GM11168 (cell line): ENCODE results near the gene NRBF2.
"Not testable (repeated sequence)": the region's sequence is repeated elsewhere in the genome, so short reads cannot be mapped to it uniquely, and the experiment has no call there.

Source experiments
- in situ Hi-C: fragments of 300-500 bp; cut with MboI; formaldehyde crosslinking; loops from one replicate; pipeline ENCODE4 v1.12.0; 2022; ENCODE audit warnings: low sequenced_read_pairs; ENCODE audit not compliant: unreplicated experiment

Gene NRBF2

GRCh38 chr10:63133056-63133820 is at the start of gene NRBF2:
Gene NRBF2 (plus strand): TSS chr10:63133328. CDS start chr10:63133471, 143 bp downstream.
- in situ Hi-C loops, result no loop called here

DNA sequence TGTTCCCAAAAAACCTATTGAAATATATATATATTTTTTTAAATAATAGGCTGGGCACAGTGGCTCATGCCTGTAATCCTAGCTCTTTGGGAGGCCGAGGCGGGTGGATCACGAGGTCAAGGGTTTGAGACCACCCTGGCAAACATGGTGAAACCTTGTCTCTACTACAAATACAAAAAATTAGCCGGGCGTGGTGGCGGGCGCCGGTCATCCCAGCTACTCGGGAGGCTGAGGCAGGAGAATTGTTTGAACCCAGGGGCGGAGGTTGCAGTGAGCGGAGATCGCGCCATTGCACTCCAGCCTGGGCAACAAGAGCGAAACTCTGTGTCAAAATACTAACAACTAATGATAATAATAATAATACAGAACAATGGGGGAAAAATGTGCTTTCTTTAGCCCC is 49.7 kb upstream of the NRBF2 start:
- in situ Hi-C loops, result loop anchor here (25.0 kb wide), 1 partner anchor 646 kb away; no protein-coding TSS in a partner anchor

- in situ Hi-C loops, result loop anchor here (25.0 kb wide), 1 partner anchor 647 kb away; no protein-coding TSS in a partner anchor
Observed at GRCh38 chr10:63083904-63084689, 49.0 kb upstream of the NRBF2 start.

DNA sequence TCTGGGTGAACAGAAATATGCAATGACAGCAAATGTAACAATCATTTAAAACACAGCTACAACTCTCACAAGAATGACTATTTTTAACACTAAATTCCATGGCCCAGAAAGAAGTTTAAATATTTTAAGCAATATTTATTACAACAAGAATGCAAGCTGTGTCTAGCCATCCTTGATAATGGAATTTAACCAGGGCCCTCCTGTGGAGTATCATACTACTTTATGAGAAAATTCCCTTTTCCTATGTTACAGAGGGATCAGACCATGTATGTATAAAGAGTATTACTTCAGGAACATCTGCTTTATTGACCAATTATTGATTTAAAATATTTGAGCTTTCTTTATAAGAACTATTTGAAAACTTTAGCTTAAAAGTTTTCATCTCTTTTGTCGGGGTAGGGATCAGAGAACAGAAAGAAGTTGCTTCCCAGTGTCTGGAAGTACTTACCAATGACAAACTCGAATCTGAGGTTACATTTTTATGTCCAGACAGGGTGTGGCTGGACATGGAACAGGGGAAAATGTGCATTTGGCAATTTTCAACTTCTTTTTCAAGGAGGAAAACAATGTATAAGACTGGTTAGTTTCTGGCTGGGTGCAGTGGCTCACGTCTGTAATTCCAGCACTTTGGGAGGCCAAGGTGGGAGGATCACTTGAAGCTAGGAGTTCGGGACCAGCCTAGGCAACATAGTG is 48.3 kb upstream of the NRBF2 start:
- in situ Hi-C loops, result loop anchor here (25.0 kb wide), 1 partner anchor 648 kb away; no protein-coding TSS in a partner anchor

DNA sequence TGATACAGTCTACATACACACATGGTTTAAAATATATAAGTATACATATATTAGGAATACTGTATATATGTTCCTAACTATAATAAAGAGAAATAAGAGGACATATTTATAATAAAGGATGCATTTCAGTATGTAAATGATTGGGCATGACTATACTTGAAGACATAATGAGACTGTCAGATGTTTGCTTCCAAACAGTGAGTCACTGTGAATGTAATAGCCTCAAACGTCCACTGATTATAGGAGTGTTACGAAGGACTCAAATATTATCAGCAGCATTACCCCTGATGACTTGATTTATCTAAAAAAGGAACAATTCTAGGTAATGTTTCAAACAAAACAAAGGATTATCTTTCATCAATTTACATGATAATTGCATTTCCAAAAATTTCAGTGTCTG is 39.9 kb upstream of the NRBF2 start:
- in situ Hi-C loops, result loop anchor here (25.0 kb wide), 1 partner anchor 656 kb away; no protein-coding TSS in a partner anchor

GRCh38 chr10:63094405-63094804 is 38.7 kb upstream of the NRBF2 start:
- in situ Hi-C loops, result loop anchor here (25.0 kb wide), 1 partner anchor 657 kb away; no protein-coding TSS in a partner anchor

DNA sequence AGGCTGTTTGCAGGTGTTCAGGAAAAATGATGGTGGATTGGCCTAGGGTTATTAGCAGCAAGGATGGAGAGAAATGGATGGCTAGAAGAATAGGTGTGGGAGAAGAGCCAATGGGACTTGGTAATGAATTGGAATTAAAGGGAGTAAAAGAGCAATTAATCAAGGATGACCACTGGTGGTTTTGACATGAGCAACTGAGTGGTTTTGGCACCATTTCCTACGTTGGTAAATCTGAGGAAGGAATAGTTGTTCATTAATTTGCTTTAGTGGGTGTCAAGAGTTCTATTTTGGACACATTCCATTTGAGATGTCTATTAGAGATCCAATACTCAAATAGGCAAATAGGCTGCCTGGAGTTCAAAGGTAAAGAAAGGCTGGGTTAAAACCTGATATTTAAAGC is 38.2 kb upstream of the NRBF2 start:
- in situ Hi-C loops, result loop anchor here (25.0 kb wide), 1 partner anchor 658 kb away; no protein-coding TSS in a partner anchor

DNA sequence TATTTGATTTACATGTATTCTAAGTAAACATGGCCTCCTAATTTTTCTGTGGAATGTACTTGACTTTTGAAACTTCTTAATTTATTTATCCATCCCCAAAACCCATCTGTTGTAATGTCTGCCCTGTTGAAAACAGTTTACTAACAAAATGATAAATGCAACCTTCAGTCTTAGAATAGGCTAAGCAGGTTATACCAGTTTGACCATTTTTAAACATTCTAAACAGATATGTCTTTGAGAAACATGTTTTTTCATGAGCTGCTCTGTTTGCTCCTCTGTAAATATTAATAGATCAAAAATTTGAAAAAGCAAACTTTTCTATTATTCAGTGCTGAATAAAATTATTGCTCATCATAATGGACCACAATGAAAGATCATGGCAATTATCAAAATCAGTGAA is 33.4 kb upstream of the NRBF2 start:
- in situ Hi-C loops, result loop anchor here (25.0 kb wide), 1 partner anchor 662 kb away; no protein-coding TSS in a partner anchor

- in situ Hi-C loops, result not testable (repeated sequence)
Observed at GRCh38 chr10:63101091-63101490, 32.0 kb upstream of the NRBF2 start.

DNA sequence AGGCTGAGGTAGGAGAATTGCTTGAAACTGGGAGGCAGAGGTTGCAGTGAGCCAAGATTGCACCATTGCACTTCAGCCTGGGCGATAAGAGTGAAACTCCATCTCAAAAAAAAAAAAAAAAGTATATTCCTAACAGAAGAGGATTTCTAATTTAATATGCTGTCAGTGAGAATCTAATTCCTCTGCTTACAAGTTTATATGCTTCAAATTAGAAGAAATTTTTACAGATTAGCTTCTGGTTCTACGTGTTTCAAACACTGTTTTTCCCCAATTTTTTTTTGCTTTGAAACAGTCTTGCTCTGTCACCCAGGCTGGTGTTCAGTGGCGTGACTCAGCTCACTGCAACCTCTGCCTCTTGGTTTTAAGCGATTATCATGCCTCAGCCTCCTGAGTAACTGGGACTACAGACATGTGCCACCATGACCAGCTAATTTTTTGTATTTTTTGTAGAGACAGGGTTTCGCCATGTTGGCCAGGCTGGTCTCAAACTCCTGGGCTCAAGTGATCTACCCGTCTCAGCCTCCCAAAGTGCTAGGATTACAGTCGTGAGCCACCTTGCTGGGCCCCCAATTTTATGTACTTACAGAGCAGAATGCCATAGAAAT is 30.7 kb upstream of the NRBF2 start:
- in situ Hi-C loops, result not testable (repeated sequence)

DNA sequence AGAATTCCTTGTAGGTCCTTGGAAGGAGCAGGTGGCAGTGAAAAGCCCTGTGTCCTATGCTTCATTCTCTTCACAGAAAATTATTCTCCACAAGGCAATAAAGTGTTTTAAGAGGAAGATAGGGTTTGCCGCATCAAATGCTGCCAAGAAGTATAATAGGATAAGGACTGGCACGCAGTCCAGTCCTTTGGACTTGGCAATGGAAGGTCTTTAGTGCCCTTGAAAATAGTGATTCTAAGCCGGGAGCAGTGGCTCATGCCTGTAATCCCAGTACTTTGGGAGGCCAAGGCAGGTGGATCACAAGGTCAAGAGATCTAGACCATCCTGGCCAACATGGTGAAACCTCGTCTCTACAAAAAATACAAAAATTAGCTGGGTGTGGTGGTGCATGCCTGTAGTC is 29.9 kb upstream of the NRBF2 start:
- in situ Hi-C loops, result not testable (repeated sequence)

DNA sequence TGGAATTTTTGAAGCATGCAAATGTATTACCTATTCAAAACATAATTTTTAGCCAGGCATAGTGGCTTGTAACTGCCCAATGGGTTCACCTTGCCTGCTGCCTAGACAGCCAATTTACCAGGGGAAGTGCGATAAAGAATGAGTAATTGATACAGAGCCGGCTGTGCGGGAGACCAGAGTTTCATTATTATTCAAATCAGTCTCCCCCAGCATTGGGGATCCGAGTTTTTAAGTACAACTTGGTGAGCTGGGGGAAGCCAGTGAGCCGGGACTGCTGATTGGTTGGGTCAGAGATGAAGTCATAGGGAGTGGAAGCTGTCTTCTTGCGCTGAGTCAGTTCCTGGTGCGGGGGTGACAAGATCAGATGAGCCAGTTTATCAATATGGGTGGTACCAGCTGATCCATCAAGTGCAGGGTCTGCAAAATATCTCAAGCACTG is 29.1 kb upstream of the NRBF2 start:
- in situ Hi-C loops, result no loop called here

GRCh38 chr10:63105225-63106110 is 27.7 kb upstream of the NRBF2 start:
- in situ Hi-C loops, result no loop called here

GRCh38 chr10:63106111-63106755 is 26.9 kb upstream of the NRBF2 start:
- in situ Hi-C loops, result no loop called here

- in situ Hi-C loops, result no loop called here
Observed at GRCh38 chr10:63107943-63108437, 25.1 kb upstream of the NRBF2 start.

- in situ Hi-C loops, result no loop called here
Observed at GRCh38 chr10:63110940-63111339, 22.2 kb upstream of the NRBF2 start.

DNA sequence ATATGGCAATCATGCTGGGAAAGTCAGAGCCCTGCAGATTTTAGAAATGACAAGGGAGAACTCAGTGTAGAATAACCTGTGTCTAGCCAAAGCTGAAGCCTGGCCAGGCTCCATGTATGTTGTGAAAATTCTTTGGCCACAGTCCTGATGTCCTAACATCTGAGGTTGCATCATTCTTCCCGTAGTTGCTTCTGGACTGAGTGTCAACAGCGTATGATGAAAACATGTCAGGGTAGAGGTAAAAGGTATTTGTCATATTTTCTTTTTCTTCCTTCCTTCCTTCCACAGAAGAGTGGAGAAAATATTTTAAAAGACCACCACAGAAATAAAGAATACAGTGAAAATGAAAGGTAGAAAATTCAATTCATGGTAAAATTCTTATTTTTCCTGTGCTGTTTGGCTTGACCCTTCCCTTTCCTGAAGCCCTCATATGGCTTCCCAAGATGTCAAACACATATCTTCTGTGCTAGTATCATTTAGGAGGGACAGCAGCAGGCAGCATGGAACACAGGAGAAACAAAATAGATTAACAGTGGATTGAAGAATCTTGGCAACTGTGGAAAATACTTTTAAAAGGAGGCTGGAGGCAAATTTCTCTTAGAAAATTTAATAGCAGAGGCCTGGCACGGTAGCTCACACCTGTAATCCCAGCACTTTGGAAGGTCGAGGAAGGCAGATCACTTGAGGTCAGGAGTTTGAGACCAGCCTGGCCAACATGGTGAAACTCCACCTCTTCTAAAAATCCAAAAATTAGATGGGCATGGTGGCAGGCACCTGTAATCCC is 18.9 kb upstream of the NRBF2 start:
- in situ Hi-C loops, result no loop called here
